ENCODE data around the gene APOLD1.
A peak's percentile ranks its signal among the peaks of the same experiment; 100 is the strongest.
"Not testable (repeated sequence)": the region's sequence is repeated elsewhere in the genome, so short reads cannot be mapped to it uniquely, and the experiment has no call there.

APOLD1 gene

GRCh38 chr12:12836571-12836970 lies 51.1 kb downstream of the APOLD1 start:
- Histone ChIP-seq H3K4me1 (ENCODE audit: control insufficient read depth, insufficient read depth, low read length) (peaks cover 4% of the 10 kb centered on the region), H3K4me3 (ENCODE audit: low read depth, low read length) (no peak overlapping the region), H3K9ac (ENCODE audit: low read depth, low read length) (no peak overlapping the region), H3K9me3 (ENCODE audit: control insufficient read depth, insufficient read depth, low read length) (no peaks in the 10 kb centered on the region), H3K36me3 (ENCODE audit: control insufficient read depth, insufficient read depth, low read length) (peaks cover 2% of the 10 kb centered on the region), H3K27me3 (ENCODE audit: control insufficient read depth, insufficient read depth, low read length) (no peaks in the 10 kb centered on the region)

GRCh38 chr12:12837025-12837812 lies 51.8 kb downstream of the APOLD1 start:
- no peaks in the 10 kb centered on the region for H3K9me3 ChIP-seq (ENCODE audit: control insufficient read depth, insufficient read depth, low read length)
- H3K36me3 ChIP-seq (ENCODE audit: control insufficient read depth, insufficient read depth, low read length), result no peaks in the 10 kb centered on the region
- no peaks in the 10 kb centered on the region for H3K27me3 ChIP-seq (ENCODE audit: control insufficient read depth, insufficient read depth, low read length)
- H3K4me1 ChIP-seq (ENCODE audit: control insufficient read depth, insufficient read depth, low read length), result peaks cover 4% of the 10 kb centered on the region
- H3K9ac ChIP-seq (ENCODE audit: low read depth, low read length), result no peak overlapping the region
- peak overlapping the region; percentile 7 for H3K4me3 ChIP-seq (ENCODE audit: low read depth, low read length)

- no peak overlapping the region for H3K9ac ChIP-seq (ENCODE audit: low read depth, low read length)
- H3K9me3 ChIP-seq (ENCODE audit: control insufficient read depth, insufficient read depth, low read length), result no peaks in the 10 kb centered on the region
- H3K4me1 ChIP-seq (ENCODE audit: control insufficient read depth, insufficient read depth, low read length), result peaks cover 4% of the 10 kb centered on the region
- no peaks in the 10 kb centered on the region for H3K27me3 ChIP-seq (ENCODE audit: control insufficient read depth, insufficient read depth, low read length)
- no peak overlapping the region for H3K4me3 ChIP-seq (ENCODE audit: low read depth, low read length)
- H3K36me3 ChIP-seq (ENCODE audit: control insufficient read depth, insufficient read depth, low read length), result no peaks in the 10 kb centered on the region
Measured at GRCh38 chr12:12837813-12838153, 52.3 kb downstream of the APOLD1 start.

GRCh38 chr12:12839003-12839395 lies 53.5 kb downstream of the APOLD1 start:
- no peak overlapping the region for H3K9ac ChIP-seq (ENCODE audit: low read depth, low read length)
- no peak overlapping the region for H3K4me3 ChIP-seq (ENCODE audit: low read depth, low read length)

GRCh38 chr12:12839439-12839838 lies 54.0 kb downstream of the APOLD1 start:
- not testable (repeated sequence) for H3K36me3 ChIP-seq (ENCODE audit: control insufficient read depth, insufficient read depth, low read length); H3K4me3 ChIP-seq (ENCODE audit: low read depth, low read length); H3K27me3 ChIP-seq (ENCODE audit: control insufficient read depth, insufficient read depth, low read length); H3K9ac ChIP-seq (ENCODE audit: low read depth, low read length); H3K9me3 ChIP-seq (ENCODE audit: control insufficient read depth, insufficient read depth, low read length); H3K4me1 ChIP-seq (ENCODE audit: control insufficient read depth, insufficient read depth, low read length)

More at GRCh38 chr12:12839003-12839395, 53.5 kb downstream of the APOLD1 start:
- H3K27me3 ChIP-seq (ENCODE audit: control insufficient read depth, insufficient read depth, low read length), result no peaks in the 10 kb centered on the region
- no peaks in the 10 kb centered on the region for H3K36me3 ChIP-seq (ENCODE audit: control insufficient read depth, insufficient read depth, low read length)
- H3K4me1 ChIP-seq (ENCODE audit: control insufficient read depth, insufficient read depth, low read length), result peaks cover 4% of the 10 kb centered on the region
- no peaks in the 10 kb centered on the region for H3K9me3 ChIP-seq (ENCODE audit: control insufficient read depth, insufficient read depth, low read length)

- no peaks in the 10 kb centered on the region for H3K9me3 ChIP-seq (ENCODE audit: control insufficient read depth, insufficient read depth, low read length)
- H3K27me3 ChIP-seq (ENCODE audit: control insufficient read depth, insufficient read depth, low read length), result no peaks in the 10 kb centered on the region
- H3K9ac ChIP-seq (ENCODE audit: low read depth, low read length), result no peak overlapping the region
- H3K4me1 ChIP-seq (ENCODE audit: control insufficient read depth, insufficient read depth, low read length), result peaks cover 4% of the 10 kb centered on the region
- H3K36me3 ChIP-seq (ENCODE audit: control insufficient read depth, insufficient read depth, low read length), result no peaks in the 10 kb centered on the region
- no peak overlapping the region for H3K4me3 ChIP-seq (ENCODE audit: low read depth, low read length)
Measured at GRCh38 chr12:12839873-12840579, 54.6 kb downstream of the APOLD1 start.

GRCh38 chr12:12840580-12840899 lies 55.1 kb downstream of the APOLD1 start:
- Histone ChIP-seq H3K9me3 (ENCODE audit: control insufficient read depth, insufficient read depth, low read length) (no peaks in the 10 kb centered on the region), H3K9ac (ENCODE audit: low read depth, low read length) (no peak overlapping the region), H3K4me1 (ENCODE audit: control insufficient read depth, insufficient read depth, low read length) (peaks cover 4% of the 10 kb centered on the region), H3K4me3 (ENCODE audit: low read depth, low read length) (no peak overlapping the region), H3K36me3 (ENCODE audit: control insufficient read depth, insufficient read depth, low read length) (no peaks in the 10 kb centered on the region), H3K27me3 (ENCODE audit: control insufficient read depth, insufficient read depth, low read length) (no peaks in the 10 kb centered on the region)

Measured in iPS-15b (cell line).